T-helper 1 cell (primary cell): ENCODE data around the gene TRMT112.

Source experiments
- DNase-seq, 5 donors: peaks; one replicate each; pipeline ENCODE4 v3.0.0-alpha.2; 2012 to 2020

The TRMT112 gene

DNA sequence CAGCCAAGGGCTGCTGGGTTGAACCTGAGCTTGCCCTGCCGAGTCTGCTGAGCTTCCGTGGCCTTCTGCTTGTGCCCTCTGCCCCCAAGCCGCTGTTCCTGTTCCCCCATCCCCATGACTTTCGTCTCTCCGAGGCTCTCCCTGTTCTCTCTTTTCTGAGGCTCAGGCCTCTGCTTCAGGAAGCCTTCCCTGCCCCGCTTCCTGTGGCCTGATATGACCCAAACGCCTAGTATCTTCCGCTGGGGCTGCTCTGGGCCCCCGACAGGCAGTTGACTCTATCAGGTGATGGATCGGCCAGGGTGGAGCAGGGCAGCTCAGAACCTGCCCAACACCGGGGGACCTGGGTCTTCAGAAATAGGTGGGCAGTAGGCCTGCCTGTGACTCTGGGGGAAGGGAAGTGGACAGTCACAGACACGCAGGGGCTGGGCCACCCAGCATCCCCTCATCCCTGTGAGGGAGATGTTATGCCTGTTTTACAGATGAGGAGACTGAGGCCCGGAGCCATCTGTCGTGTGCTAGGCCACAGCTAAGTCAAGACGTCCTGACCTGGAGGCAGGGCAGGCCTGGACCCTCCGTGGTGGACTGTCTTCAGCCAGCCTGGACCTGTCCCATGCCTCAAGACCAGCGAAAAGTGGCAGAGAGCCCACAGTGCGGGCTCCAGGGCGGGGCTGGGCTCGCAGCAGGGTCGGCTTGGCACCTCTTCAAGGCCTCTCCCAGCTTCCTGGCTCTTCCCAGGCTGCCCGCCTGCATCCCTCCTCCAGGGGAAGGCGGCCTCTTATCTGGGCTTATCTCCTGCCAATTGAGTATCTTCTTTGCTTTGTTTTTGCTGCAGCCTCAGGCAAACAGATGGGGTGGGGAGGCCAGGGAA lies 49.1 kb downstream of the TRMT112 start:
- DNase-seq, result no peak

DNA sequence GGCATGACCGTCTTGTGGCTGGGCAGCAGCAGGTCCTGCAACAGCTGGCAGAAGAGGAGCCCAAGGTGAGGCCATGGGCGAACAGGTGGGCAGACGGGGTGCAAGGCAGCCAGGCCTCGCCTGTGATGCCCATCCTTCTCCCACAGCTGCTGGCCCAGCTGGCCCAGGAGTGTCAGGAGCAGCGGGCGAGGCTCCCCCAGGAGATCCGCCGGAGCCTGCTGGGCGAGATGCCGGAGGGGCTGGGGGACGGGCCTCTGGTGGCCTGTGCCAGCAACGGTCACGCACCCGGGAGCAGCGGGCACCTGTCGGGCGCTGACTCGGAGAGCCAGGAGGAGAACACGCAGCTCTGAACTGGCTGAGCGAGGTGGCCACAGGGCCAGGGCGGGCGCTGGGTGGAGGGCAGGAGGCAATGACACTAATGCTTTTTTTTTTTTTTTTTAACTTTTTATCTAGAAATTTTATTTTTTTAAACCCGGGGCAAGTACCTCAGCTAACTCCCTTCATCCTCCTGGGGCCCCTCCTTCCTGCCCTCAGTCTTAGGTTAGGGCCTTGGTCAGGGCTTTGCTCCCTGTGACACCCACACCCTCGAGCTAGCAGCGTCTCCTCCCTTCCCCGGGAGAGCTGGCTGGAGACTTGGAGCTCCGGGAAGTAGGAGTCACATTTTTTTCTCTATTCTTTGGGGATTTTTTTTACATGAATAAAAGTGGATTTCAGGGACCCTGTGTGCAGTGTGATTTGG lies 50.0 kb downstream of the TRMT112 start:
- no peak for DNase-seq
